Gastrocnemius medialis (tissue), 4 donors: ENCODE data around the gene LEPR.

Experiments
- POLR2A ChIP-seq, 2 donors: fragments of 450-650 bp; IDR thresholded peaks; one replicate each; pipeline ENCODE4 v1.6.1; 2017; ENCODE audit warnings: antibody characterized with exemption in 2 of 2, mild to moderate bottlenecking in 2 of 2, moderate library complexity in 2 of 2
- TF ChIP-seq, protein P1 (sequence below), 5 experiments: fragments of 450-650 bp in 3 of 5; fragments of 200-600 bp in 2 of 5; sonication (generic) in 2 of 5; IDR thresholded peaks in 4 of 5; conservative IDR thresholded peaks in 1 of 5; 1 replicate in 4 of 5; 2 replicates in 1 of 5; pipeline ENCODE4 v1.5.1; 2016 to 2019; ENCODE audit warnings: antibody characterized with exemption in 5 of 5, mild to moderate bottlenecking in 3 of 5, moderate library complexity in 3 of 5

DNA sequence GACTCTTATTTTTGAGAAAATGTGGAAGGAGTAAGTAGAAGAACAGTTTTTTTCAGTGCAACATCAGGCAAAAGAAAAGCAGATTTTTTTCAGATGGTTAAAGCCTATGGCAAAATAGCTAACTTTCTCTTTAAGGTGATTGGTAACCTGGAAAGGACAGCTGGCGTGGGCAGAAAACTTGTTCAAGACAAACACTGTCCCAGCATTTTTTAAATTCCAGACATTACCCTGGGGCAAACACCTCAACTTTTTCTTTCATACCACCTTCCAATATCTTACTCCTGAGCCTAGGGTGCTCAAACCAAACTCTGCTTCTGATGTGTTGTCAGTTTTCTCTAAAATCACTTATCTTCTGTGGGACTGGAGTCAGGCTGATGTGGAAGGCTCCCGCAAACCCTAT, 2.7 kb upstream of the LEPR start:
- TF ChIP-seq, protein P1, sequence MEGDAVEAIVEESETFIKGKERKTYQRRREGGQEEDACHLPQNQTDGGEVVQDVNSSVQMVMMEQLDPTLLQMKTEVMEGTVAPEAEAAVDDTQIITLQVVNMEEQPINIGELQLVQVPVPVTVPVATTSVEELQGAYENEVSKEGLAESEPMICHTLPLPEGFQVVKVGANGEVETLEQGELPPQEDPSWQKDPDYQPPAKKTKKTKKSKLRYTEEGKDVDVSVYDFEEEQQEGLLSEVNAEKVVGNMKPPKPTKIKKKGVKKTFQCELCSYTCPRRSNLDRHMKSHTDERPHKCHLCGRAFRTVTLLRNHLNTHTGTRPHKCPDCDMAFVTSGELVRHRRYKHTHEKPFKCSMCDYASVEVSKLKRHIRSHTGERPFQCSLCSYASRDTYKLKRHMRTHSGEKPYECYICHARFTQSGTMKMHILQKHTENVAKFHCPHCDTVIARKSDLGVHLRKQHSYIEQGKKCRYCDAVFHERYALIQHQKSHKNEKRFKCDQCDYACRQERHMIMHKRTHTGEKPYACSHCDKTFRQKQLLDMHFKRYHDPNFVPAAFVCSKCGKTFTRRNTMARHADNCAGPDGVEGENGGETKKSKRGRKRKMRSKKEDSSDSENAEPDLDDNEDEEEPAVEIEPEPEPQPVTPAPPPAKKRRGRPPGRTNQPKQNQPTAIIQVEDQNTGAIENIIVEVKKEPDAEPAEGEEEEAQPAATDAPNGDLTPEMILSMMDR (IDR thresholded peaks at IDR 0.05 in 4 of 5, conservative IDR thresholded peaks at IDR 0.05 in 1 of 5): no peak
- no peak for TF ChIP-seq POLR2A (IDR thresholded peaks at IDR 0.05)
